ENCODE measurements around the gene DUOX1.

DUOX1 gene

DNA sequence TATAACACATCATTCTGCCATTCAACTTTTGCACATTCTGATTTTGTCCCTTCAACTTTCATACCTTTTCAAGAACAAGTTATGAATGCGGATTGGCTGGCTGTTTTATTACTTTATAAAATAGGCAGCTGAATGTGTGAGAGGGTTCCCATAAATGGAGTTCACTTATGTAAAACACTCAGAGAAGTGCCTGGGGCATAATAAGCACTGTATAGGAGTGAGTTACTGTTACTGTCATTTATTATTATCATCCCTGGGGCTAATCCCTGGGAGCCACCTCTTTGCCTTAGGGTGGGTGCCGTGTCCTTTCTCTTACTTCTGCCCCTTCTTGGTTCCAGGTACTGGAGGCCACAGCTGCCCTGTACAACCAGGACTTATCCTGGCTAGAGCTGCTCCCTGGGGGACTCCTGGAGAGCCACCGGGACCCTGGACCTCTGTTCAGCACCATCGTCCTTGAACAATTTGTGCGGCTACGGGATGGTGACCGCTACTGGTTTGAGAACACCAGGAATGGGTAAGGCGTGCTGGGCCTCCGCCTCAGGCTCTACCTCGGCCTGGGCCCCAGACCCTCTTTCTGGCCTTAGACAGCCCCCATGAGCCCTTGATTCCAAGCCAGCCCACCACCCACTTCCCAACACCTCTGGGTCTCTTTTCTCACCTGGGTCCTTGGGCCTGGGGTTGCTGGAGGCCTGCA is 10.9 kb downstream of the DUOX1 start:
- H3K4me3 ChIP-seq (ENCODE audit: low read depth, low read length) = no peak overlapping the region

DNA sequence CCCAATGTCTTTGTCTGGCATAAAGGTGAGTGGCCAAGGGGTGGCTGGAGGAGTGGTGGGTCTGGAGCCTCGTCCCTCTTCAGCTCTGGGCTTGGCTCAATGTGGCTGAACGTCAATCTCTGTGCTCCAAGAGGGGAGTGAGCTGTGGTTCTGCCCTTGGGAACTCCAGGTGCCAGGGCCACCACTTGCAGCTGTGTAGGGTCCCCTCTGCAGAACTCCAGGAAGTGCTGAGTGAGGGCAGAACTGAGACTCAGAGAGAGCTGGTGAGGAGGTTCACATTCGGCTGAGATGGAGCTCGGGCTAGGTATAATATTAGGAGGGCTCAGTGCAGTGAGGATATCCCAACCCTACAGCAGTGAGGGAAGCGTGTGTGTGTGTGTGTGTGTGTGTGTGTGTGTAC is 11.6 kb downstream of the DUOX1 start:
- no peak overlapping the region for H3K4me3 ChIP-seq (ENCODE audit: low read depth, low read length)

DNA sequence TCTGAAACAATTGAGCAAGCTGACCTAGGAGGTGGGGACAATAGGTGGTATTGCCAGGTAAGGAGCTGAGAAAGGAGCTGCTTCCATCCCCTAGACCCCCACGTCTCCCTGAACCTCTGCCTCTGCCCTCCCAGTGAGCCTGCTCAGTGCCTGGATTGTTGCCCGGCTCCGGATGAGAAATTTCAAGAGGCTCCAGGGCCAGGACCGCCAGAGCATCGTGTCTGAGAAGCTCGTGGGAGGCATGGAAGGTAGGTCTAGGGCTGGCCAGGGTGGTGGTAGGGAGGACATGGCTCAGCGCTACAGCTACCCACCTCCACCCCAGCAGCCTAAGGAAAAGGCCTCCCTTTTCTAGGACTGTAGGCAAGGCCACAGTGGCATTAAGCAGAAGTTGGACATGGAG is 13.3 kb downstream of the DUOX1 start:
- H3K4me3 ChIP-seq (ENCODE audit: low read depth, low read length) = no peak overlapping the region

DNA sequence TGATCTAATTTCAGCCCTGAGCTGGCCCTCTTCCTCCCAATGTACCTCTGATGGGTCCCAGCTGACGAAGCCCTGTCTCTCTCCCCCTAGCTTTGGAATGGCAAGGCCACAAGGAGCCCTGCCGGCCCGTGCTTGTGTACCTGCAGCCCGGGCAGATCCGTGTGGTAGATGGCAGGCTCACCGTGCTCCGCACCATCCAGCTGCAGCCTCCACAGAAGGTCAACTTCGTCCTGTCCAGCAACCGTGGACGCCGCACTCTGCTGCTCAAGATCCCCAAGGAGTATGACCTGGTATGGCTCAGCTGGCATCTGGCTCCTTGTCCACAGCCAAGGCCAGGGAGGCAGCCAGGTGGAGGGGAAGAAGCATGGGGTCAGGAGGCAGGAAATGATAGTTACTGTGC is 14.2 kb downstream of the DUOX1 start:
- no peak overlapping the region for H3K4me3 ChIP-seq (ENCODE audit: low read depth, low read length)

DNA sequence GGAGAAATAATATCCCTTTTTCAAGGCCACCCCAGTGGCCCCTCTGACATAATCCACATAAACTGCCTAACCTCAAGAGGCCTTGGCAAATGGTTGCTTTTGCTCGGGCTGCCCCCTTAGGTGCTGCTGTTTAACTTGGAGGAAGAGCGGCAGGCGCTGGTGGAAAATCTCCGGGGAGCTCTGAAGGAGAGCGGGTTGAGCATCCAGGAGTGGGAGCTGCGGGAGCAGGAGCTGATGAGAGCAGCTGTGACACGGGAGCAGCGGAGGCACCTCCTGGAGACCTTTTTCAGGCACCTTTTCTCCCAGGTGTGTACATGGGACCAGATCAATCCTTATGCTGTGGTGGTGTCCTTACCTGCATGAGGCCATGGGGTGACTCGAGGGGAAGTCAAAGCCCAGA is 15.0 kb downstream of the DUOX1 start:
- no peak overlapping the region for H3K4me3 ChIP-seq (ENCODE audit: low read depth, low read length)

DNA sequence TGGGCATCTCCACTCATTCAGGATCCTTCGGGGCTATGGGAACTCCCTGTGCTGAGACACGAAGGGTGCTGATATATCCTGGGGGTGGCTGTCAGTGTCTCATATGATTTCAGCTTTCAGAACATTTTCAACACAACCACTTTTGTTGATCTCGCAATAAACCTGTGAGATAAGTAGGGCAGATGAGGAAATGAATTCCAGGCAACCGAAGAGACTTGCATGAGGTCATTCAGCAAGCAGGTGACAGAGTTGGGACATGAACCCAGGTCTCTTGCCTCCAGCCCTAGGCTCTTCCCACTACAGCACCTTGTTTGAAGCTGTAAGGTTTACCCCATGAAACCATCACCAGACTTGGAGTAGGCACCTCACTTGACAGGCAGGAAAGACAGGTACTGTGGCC is 16.6 kb downstream of the DUOX1 start:
- no peak overlapping the region for H3K4me3 ChIP-seq (ENCODE audit: low read depth, low read length)

DNA sequence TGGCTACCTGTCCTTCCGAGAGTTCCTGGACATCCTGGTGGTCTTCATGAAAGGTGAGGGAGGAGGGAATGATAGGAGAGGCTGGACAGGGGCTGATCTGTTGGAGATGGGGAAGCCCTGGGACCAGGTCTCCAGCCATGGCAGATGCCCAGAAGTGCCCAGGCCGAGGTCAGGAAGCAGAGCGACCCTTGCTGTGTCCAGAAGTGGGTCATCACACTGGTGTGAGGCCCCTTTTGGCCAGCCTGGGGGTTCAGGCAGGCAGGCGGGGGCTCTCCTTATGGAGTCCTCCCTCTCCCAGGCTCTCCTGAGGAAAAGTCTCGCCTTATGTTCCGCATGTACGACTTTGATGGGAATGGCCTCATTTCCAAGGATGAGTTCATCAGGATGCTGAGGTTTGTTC is 17.8 kb downstream of the DUOX1 start:
- H3K4me3 ChIP-seq (ENCODE audit: low read depth, low read length) = no peak overlapping the region

DNA sequence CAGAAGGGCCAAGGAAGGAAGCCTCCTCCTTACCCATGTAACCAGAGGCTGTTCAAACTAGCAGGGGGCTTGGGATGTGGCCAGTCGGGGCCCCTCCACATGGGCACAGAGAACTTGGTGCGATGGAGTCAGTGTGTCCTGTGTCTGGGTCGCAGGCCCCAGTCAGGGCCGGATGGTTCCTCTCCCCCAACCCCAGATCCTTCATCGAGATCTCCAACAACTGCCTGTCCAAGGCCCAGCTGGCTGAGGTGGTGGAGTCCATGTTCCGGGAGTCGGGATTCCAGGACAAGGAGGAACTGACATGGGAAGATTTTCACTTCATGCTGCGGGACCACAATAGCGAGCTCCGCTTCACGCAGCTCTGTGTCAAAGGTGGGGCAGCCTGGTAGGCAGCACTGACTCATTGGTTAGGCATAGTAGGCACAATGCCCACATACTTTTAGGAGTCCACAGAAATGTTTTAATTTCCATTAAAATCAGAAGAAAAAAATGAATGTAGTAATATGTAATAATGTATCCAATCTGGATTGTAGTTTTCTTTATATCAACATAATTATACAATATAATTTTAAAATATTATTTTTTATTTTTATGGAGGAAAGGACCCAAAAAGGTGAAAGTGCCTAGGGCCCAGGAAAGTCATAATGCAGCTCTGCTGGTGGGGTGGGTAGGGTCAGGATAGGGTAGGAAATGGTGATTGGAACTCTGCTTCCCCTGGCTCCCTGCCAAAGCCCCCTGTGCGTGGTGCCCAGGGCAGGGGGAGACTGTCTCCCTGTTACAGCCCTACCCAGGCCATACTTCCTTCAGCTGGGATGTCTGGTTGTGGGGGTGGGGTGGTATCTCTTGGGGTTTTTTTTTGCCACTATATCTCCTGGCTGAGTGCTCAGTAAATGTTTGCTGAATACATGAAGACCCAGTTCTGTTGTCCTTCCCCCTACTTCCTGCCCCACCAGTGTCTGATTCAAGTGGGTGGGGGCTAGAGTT is 18.6 kb downstream of the DUOX1 start:
- no peak overlapping the region for H3K4me3 ChIP-seq (ENCODE audit: low read depth, low read length)

DNA sequence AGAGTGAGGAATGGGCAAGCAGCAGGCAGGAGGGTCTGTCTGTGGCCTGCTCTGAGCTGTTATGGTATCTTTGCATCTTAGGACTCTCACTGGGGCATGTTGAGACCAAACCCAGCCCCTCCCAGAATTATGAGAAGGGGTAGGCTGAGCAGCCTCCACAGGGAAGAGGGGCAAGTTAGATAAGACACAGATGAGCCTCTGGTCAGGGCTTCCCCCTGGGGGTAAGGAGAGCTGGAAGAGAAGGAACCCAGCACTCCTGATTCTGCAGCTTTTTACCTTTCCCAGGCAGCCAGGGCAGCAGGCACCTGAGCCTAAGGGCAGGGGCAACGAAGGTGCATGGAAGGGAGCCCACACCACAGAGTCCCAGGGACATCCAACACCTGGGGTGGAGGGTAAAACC is 19.3 kb downstream of the DUOX1 start:
- H3K4me3 ChIP-seq (ENCODE audit: low read depth, low read length) = no peak overlapping the region

DNA sequence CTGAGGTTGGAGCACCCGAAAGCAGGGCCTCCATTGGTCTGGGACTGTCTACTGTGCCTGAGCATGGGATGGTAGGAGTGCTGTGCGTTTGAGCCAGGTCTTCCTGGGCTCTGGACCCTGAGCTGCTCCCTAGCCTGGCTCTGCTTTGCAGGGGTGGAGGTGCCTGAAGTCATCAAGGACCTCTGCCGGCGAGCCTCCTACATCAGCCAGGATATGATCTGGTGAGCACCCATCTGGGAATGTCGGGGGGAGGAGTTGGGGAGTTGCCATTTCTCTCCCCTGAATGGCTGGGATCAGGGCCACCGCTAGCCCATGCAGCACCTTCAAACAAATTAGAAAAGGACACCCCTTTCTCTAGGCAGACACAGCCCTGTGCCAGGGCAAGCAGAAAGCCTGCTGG is 20.7 kb downstream of the DUOX1 start:
- H3K4me3 ChIP-seq (ENCODE audit: low read depth, low read length) = no peak overlapping the region

DNA sequence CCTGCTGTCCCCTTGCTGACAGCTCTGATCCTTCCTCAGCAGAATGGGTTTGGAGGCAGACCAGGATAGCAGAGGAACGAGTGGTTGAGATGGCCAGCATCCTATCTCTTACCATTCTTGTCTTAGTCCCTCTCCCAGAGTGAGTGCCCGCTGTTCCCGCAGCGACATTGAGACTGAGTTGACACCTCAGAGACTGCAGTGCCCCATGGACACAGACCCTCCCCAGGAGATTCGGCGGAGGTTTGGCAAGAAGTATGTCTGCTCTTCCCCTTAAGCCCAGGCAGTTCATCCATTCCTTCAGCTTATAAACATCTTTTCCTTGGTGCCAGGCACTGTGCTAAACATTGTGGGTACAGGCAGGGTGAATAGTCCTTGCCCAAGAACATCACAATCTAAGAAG is 21.2 kb downstream of the DUOX1 start:
- no peak overlapping the region for H3K4me3 ChIP-seq (ENCODE audit: low read depth, low read length)

DNA sequence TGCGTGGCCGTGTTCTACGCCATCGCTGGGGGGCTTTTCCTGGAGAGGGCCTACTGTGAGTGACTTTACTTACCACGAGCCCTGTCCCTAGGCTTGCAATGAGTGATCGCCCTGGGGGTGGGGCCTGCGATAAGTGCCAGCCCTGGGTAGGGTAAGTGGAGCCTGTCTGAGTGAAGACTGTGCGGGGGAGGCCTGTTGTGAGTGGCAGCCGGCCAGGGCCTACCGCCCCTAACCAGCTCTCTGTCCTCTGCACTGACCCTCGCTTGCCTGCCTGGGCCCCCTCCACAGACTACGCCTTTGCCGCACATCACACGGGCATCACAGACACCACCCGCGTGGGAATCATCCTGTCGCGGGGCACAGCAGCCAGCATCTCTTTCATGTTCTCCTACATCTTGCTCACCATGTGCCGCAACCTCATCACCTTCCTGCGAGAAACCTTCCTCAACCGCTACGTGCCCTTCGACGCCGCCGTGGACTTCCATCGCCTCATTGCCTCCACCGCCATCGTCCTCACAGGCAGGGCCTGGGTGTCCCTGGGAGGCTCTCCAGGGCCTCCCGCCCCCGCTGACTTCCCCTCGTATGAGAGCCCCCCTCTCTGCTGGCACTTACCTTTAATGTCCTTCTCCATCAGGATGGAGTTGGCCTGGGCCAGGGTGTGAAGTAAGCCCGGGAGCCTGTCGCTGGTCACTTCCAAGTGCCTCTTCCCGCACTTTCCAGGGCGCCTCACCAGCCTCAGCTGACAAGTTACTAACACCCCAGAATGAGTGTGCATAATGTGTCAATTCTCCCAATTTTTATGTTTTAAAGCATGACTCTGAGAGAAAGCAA is 22.4 kb downstream of the DUOX1 start:
- no peak overlapping the region for H3K4me3 ChIP-seq (ENCODE audit: low read depth, low read length)

DNA sequence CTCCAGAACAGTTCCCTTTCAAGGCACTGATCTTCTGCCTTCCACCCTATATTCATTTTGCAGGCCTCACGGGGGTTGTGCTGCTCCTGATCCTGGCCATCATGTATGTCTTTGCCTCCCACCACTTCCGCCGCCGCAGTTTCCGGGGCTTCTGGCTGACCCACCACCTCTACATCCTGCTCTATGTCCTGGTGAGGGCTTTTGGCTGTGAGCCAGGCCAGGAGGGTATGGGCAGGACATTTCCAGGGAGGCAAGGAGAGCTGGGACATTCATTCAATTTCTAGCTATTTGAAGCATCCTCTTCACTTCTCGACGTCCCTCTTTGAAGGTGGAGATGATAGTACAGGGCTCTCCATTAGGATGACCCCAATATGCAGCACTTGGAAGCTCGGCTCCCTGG is 25.9 kb downstream of the DUOX1 start:
- H3K4me3 ChIP-seq (ENCODE audit: low read depth, low read length) = no peak overlapping the region

DNA sequence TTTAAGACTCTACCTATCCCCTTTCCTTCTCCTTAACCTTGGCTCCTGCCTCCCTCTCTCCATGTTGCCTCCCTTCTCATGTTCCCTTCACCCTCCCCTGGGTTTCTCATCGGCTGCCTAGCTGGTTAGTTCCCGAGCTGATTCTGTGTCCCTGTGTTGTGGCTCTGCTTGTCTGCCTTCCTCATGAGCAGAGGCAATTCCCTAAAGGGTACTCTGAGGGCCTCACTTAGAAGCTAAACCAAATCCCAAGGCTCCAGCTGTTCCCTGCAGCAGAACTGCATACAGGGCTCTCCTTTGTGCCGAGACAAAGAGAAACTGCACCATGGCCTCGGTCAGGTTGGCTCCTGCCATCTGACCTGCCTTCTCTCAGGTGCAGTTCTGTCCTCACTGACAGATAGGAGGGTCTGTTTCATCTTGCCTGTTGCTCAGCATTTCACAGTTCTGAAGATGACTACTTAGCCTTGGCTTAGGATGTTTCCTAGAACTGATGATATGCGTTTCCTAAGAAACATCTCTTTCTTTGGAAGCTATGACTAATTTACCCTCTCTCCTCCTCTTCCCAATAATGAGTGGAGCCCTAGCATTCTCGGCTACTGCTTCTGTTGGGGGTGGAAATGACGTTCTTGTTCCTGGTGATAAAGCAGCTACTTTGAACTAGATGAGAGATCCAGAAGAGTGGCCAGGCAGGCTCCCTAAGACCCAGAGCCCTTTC is 27.1 kb downstream of the DUOX1 start:
- H3K4me3 ChIP-seq (ENCODE audit: low read depth, low read length) = no peak overlapping the region

DNA sequence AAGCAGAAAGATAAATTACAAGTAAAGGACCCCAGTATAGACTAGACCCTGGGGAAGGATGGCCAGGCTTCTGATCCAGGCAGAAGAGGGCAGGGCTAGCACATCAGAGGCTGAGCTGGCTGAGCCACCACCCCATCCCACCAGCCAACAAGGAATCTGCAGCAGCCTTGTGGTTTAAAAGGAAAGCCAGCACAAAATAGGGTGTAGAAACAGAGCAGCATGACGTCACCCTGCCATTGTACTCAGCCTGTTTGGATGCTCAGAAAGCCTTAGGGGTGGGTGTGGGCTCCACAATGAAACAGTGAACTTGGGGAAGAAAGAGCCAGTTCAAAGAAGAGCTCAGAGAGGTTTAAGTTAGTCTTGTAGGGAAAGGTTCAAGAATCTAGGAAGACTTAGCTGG is 28.2 kb downstream of the DUOX1 start:
- H3K4me3 ChIP-seq (ENCODE audit: low read depth, low read length) = no peak overlapping the region

DNA sequence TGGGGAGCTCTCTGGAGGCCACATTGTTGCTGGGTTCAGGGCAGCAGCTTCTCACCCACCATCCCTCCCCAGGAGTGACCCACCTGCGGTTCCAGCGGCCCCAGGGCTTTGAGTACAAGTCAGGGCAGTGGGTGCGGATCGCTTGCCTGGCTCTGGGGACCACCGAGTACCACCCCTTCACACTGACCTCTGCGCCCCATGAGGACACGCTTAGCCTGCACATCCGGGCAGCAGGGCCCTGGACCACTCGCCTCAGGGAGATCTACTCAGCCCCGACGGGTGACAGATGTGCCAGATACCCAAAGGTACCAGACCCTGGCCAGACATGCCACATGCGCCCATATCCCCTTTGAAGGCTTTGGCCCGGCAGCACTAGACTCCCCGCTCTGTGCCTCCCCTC is 31.9 kb downstream of the DUOX1 start:
- no peak overlapping the region for H3K4me3 ChIP-seq (ENCODE audit: low read depth, low read length)

DNA sequence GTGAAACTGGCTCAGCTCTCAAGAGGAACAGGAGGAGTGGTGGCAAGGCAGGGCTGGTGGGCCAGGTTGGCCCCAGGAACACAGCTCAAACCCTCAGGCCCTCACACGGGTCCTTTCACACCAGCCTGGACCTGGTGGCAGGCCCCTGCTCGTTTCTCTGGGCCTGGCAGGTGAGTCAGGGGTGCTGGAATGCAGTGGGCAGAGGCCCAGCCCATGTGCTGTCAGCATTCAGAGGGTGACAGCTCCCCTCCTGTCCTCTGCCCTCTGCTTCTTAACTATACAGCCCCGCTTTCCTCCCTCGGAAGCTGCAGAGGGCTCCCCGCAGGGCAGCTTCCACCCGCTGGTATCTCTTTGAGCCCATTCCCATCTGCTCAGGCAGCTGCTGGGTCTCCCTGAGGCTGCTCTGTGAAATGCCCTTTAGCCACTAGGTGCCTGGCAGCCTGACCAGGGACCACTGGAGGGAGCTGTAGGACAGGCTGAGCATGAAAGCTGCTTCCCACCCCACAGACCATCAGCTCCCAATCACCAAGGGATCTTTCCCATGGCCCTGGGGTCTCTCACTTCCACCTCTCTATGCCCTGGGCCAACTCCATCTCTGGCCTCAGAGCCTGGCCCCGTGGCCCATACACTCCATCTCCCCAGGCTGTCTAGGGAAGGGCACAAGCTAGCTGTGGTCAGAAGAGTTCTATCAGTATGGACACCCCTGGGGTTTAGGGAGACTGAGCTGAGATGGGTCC is 33.1 kb downstream of the DUOX1 start:
- no peak overlapping the region for H3K4me3 ChIP-seq (ENCODE audit: low read depth, low read length)

DNA sequence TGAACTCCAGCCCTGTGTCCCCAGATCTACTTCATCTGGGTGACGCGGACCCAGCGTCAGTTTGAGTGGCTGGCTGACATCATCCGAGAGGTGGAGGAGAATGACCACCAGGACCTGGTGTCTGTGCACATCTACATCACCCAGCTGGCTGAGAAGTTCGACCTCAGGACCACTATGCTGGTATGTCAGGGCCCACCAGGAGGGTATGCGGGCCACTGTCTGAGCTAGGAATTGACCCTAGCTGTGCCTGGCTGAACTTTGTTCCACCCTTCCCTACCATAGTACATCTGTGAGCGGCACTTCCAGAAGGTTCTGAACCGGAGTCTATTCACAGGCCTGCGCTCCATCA is 33.7 kb downstream of the DUOX1 start:
- H3K4me3 ChIP-seq (ENCODE audit: low read depth, low read length) = no peak overlapping the region

DNA sequence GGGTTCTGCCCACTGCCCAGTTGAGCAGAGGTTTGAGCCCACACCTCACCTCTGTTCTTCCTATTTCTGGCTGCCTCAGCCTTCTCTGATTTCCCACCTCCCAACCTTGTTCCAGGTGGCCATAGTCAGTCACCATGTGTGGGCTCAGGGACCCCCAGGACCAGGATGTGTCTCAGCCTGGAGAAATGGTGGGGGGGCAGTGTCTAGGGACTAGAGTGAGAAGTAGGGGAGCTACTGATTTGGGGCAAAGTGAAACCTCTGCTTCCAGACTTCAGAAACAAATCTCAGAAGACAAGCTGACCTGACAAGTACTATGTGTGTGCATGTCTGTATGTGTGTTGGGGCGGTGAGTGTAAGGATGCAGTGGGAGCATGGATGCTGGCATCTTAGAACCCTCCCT is 35.1 kb downstream of the DUOX1 start:
- H3K4me3 ChIP-seq (ENCODE audit: low read depth, low read length) = no peak overlapping the region

DNA sequence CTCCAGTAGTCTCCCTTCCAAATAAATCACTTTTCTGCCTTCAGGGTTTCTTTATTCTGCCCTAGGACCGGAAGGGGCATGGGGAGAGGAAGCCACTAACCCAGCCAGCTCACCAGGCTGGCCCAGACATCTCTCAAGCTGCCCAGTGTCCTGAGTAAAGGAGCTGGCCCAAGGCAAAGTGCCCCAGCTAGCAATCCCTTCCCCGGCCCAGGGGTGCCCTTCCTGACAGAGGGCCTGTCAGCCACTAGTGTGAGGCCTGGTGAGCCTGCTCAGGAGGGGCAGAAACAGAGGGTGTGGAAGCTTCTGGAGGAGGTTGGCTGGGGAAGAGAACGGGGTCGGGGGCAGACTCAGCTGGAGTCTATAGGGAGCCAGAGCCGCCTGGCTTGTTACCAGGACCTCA is 35.7 kb downstream of the DUOX1 start:
- no peak overlapping the region for H3K4me3 ChIP-seq (ENCODE audit: low read depth, low read length)

Measured in iPS-11a (cell line).